Uterus (tissue), 2 donors: Measurements from ENCODE around the gene LRRC25.

ENCODE experiments used
- POLR2A ChIP-seq, 2 donors: fragments of 450-650 bp; IDR thresholded peaks; one replicate each; pipeline ENCODE4 v1.6.1; 2016; ENCODE audit warnings: antibody characterized with exemption in 2 of 2, mild to moderate bottlenecking in 1 of 2, moderate library complexity in 1 of 2
- TF ChIP-seq, protein P1 (sequence below), 4 experiments: fragments of 200-600 bp in 2 of 4; fragments of 450-650 bp in 2 of 4; sonication (generic) in 2 of 4; IDR thresholded peaks; one replicate each; pipeline ENCODE4 v1.5.1; 2016 to 2019; ENCODE audit warnings: antibody characterized with exemption in 4 of 4, mild to moderate bottlenecking in 2 of 4, moderate library complexity in 1 of 4

- TF ChIP-seq, protein P1, sequence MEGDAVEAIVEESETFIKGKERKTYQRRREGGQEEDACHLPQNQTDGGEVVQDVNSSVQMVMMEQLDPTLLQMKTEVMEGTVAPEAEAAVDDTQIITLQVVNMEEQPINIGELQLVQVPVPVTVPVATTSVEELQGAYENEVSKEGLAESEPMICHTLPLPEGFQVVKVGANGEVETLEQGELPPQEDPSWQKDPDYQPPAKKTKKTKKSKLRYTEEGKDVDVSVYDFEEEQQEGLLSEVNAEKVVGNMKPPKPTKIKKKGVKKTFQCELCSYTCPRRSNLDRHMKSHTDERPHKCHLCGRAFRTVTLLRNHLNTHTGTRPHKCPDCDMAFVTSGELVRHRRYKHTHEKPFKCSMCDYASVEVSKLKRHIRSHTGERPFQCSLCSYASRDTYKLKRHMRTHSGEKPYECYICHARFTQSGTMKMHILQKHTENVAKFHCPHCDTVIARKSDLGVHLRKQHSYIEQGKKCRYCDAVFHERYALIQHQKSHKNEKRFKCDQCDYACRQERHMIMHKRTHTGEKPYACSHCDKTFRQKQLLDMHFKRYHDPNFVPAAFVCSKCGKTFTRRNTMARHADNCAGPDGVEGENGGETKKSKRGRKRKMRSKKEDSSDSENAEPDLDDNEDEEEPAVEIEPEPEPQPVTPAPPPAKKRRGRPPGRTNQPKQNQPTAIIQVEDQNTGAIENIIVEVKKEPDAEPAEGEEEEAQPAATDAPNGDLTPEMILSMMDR (IDR thresholded peaks at IDR 0.05): no peak
- TF ChIP-seq POLR2A (IDR thresholded peaks at IDR 0.05): no peak
Measured at GRCh38 chr19:18363787-18364186, 33.6 kb downstream of the LRRC25 start.
